Measurements from ENCODE around the gene CCDC190.

Gene CCDC190

DNA sequence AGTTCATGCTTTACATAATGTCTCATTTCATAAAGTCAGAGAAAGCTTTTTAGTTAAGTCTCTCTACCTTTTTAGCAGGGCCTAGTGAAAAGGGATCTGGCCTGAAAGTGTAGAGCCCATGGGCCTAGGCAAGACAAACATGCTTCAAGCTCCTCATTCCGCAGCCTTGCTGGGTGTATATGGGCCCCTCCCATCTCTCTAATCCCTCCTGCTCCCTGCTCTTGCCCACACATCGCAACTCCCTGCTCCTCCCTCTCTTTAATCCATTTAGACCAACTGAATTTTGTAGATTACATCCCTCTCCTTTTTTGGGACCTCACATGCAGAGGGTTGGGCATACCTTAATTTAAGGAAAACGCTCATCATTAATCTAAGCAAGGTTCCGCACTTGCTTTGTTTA lies 42.3 kb upstream of the CCDC190 start:
- H3K4me2 ChIP-seq, result no peak overlapping the region
- no peak overlapping the region for H3K4me3 ChIP-seq (IDR thresholded peaks at IDR 0.05; ENCODE audit: insufficient read depth, low read depth, low read length)
- H3K36me3 ChIP-seq (ENCODE audit: insufficient read depth), result no peaks in the 10 kb centered on the region
- no peaks in the 10 kb centered on the region for H3K27me3 ChIP-seq (ENCODE audit: insufficient read depth, low read depth)
- H4K20me1 ChIP-seq (ENCODE audit: insufficient read depth), result no peaks in the 10 kb centered on the region
- no peak overlapping the region for H3K27ac ChIP-seq
- H3K4me1 ChIP-seq (ENCODE audit: low read depth, poor library complexity, severe bottlenecking), result no peaks in the 10 kb centered on the region
- no peak overlapping the region for H2AFZ ChIP-seq (ENCODE audit: low read depth)
- H3K79me2 ChIP-seq (ENCODE audit: insufficient read depth, low read depth), result no peaks in the 10 kb centered on the region
- no peak overlapping the region for H3K9ac ChIP-seq
- TF ChIP-seq, protein P1, sequence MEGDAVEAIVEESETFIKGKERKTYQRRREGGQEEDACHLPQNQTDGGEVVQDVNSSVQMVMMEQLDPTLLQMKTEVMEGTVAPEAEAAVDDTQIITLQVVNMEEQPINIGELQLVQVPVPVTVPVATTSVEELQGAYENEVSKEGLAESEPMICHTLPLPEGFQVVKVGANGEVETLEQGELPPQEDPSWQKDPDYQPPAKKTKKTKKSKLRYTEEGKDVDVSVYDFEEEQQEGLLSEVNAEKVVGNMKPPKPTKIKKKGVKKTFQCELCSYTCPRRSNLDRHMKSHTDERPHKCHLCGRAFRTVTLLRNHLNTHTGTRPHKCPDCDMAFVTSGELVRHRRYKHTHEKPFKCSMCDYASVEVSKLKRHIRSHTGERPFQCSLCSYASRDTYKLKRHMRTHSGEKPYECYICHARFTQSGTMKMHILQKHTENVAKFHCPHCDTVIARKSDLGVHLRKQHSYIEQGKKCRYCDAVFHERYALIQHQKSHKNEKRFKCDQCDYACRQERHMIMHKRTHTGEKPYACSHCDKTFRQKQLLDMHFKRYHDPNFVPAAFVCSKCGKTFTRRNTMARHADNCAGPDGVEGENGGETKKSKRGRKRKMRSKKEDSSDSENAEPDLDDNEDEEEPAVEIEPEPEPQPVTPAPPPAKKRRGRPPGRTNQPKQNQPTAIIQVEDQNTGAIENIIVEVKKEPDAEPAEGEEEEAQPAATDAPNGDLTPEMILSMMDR (conservative IDR thresholded peaks at IDR 0.05; ENCODE audit: low read depth, low read length), result no peak

DNA sequence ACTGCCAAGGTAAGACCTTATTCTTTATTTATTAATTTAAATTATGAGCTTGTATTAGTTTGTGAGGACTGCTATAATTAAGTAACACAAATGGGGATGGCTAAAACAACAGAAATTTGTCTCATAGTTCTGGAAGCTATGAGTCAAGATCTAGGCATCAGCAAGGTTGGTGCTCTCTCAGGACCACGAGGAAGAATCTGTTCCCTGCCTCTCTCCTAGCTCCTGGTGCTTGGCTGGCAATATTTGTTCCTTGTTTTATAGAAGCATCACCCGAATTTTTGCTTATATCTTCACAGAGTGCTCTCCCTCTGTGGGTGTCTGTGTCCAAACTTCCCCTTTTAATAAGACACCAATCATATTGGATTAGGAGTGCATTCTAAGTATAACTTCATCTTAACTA lies 41.4 kb upstream of the CCDC190 start:
- no peak overlapping the region for H3K4me2 ChIP-seq
- H3K27me3 ChIP-seq (ENCODE audit: insufficient read depth, low read depth), result no peaks in the 10 kb centered on the region
- H3K9ac ChIP-seq, result no peak overlapping the region
- H3K4me1 ChIP-seq (ENCODE audit: low read depth, poor library complexity, severe bottlenecking), result no peaks in the 10 kb centered on the region
- H2AFZ ChIP-seq (ENCODE audit: low read depth), result 0 out of 2 replicates have a peak overlapping the region, but pooled peaks have one; percentile 4
- no peaks in the 10 kb centered on the region for H4K20me1 ChIP-seq (ENCODE audit: insufficient read depth)
- TF ChIP-seq, protein P1 (conservative IDR thresholded peaks at IDR 0.05; ENCODE audit: low read depth, low read length), result no peak
- no peaks in the 10 kb centered on the region for H3K36me3 ChIP-seq (ENCODE audit: insufficient read depth)
- no peak overlapping the region for H3K4me3 ChIP-seq (IDR thresholded peaks at IDR 0.05; ENCODE audit: insufficient read depth, low read depth, low read length)
- H3K79me2 ChIP-seq (ENCODE audit: insufficient read depth, low read depth), result no peaks in the 10 kb centered on the region
- H3K27ac ChIP-seq, result no peak overlapping the region

DNA sequence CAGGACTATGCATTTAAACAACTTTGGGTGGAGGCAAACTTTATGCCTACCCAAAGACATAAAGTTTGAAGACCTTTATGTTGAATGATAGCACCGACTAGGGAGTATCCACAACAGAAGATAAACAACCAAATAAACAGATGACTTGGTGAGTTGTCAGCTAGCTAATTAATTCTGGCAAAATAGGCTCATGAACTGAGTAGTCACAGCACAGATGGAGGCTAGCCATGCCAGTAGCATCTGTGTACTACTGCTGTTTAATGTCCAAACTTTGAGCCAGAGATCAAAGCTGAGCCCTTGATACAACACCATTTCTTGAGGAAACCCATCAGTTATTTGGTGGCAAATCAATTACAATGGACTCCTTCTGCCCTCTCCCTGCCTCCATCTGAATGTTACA lies 40.3 kb upstream of the CCDC190 start:
- H3K36me3 ChIP-seq (ENCODE audit: insufficient read depth), result no peaks in the 10 kb centered on the region
- H2AFZ ChIP-seq (ENCODE audit: low read depth), result no peak overlapping the region
- no peaks in the 10 kb centered on the region for H3K27me3 ChIP-seq (ENCODE audit: insufficient read depth, low read depth)
- no peaks in the 10 kb centered on the region for H4K20me1 ChIP-seq (ENCODE audit: insufficient read depth)
- no peaks in the 10 kb centered on the region for H3K4me1 ChIP-seq (ENCODE audit: low read depth, poor library complexity, severe bottlenecking)
- H3K9ac ChIP-seq, result no peak overlapping the region
- H3K4me2 ChIP-seq, result no peak overlapping the region
- H3K79me2 ChIP-seq (ENCODE audit: insufficient read depth, low read depth), result no peaks in the 10 kb centered on the region
- TF ChIP-seq, protein P1 (conservative IDR thresholded peaks at IDR 0.05; ENCODE audit: low read depth, low read length), result no peak
- H3K27ac ChIP-seq, result no peak overlapping the region
- no peak overlapping the region for H3K4me3 ChIP-seq (IDR thresholded peaks at IDR 0.05; ENCODE audit: insufficient read depth, low read depth, low read length)

DNA sequence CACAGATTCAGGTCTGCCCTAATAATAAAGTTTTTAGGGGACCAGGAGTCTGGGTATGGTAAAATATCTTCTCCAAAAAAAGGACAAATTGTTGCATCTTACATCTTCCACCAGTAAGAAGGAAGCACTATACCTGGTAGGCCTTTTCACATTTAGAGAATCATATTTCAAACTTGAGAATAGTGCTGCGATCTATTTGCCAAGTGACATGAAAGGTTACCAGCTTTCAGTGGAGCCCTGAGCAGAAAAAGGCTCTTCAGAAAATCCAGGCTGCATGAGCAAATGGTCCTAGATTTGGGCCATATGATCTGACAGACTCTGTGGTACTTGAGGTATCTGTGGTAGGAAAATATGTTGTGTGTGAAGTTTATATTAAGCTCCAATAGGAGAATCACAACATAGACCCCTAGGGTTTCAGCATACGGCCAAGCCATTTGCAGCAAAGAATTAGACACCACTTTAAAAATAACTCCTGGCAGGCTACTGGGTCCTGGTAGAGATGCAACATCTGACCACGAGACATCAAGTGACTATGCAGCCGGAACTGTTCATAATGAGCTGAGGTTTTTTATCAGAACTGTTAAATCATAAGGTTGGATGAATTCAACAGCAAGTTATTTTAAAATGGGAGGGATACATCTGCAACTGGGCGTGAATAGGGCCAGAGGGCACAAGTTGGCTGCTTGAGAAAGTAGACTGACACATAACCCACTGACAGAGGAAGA lies 38.6 kb upstream of the CCDC190 start:
- no peaks in the 10 kb centered on the region for H3K36me3 ChIP-seq (ENCODE audit: insufficient read depth)
- TF ChIP-seq, protein P1 (conservative IDR thresholded peaks at IDR 0.05; ENCODE audit: low read depth, low read length), result no peak
- no peaks in the 10 kb centered on the region for H3K79me2 ChIP-seq (ENCODE audit: insufficient read depth, low read depth)
- H3K4me3 ChIP-seq (IDR thresholded peaks at IDR 0.05; ENCODE audit: insufficient read depth, low read depth, low read length), result no peak overlapping the region
- H3K27me3 ChIP-seq (ENCODE audit: insufficient read depth, low read depth), result no peaks in the 10 kb centered on the region
- no peak overlapping the region for H2AFZ ChIP-seq (ENCODE audit: low read depth)
- H3K9ac ChIP-seq, result no peak overlapping the region
- no peaks in the 10 kb centered on the region for H4K20me1 ChIP-seq (ENCODE audit: insufficient read depth)
- H3K4me1 ChIP-seq (ENCODE audit: low read depth, poor library complexity, severe bottlenecking), result no peaks in the 10 kb centered on the region
- H3K27ac ChIP-seq, result no peak overlapping the region
- H3K4me2 ChIP-seq, result no peak overlapping the region
